Measurements from ENCODE around the gene SNRPD2. TPM values are rescaled to one million over a fixed set of nuclear protein-coding genes. Genes with fewer than 3 reads are reported as not detected.

Gene SNRPD2
- total RNA-seq, 1 donor from 2014 or later: 180 TPM

DNA sequence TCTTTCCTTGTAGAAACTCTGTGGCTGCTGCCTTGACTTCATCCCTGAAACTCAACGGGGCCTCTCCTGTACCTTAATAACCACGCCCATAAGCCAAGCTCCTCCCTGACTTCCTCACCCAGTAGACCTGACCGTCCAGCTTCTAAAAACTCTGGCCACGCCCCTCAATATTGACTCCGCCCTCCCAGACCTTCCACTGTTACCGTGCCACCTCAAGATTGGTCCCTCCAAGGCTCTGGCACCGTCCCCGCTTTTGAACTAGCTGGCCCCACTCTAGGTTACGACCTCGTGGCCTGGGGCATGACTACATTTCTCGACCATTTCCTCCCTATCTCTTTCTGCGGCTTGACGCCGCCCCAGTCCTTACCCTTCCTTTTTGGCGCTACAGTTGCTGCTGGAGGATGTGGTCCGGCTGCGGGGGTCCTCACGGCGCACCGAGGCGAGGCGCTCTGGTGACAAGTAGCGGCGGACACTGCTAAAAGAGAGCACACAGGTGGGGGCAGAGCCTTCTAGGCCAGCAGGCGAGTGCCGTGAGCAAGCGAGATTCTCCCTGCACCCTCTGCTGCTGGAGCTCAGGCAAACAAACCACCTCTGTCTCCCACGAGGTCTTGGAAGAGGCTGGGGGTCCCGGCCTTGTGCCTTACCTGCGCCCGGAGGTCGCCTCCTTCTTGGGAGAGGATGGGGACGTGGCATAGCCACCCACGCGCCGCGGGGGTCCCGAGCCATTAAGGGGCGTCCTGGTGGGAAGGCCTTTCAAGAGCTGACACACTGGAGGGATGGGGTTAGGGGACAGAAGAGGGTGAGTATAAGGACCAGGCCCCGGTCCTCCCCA lies 50.3 kb downstream of the SNRPD2 start:
- H3K36me3 ChIP-seq: no peaks in the 10 kb centered on the region
- no peaks in the 10 kb centered on the region for H3K9me3 ChIP-seq
- H3K4me1 ChIP-seq: peaks cover 68% of the 10 kb centered on the region
- peak overlapping the region; percentile 34 to 56 for H3K4me3 ChIP-seq
- no peak for DNase-seq (ENCODE audit: extremely low spot score in 2 of 2)
- TF ChIP-seq POLR2AphosphoS5 (IDR thresholded peaks at IDR 0.05; ENCODE audit: insufficient read depth in 1 of 2, low read depth in 1 of 2): peak; percentile 17 to 24
- TF ChIP-seq, protein P1, sequence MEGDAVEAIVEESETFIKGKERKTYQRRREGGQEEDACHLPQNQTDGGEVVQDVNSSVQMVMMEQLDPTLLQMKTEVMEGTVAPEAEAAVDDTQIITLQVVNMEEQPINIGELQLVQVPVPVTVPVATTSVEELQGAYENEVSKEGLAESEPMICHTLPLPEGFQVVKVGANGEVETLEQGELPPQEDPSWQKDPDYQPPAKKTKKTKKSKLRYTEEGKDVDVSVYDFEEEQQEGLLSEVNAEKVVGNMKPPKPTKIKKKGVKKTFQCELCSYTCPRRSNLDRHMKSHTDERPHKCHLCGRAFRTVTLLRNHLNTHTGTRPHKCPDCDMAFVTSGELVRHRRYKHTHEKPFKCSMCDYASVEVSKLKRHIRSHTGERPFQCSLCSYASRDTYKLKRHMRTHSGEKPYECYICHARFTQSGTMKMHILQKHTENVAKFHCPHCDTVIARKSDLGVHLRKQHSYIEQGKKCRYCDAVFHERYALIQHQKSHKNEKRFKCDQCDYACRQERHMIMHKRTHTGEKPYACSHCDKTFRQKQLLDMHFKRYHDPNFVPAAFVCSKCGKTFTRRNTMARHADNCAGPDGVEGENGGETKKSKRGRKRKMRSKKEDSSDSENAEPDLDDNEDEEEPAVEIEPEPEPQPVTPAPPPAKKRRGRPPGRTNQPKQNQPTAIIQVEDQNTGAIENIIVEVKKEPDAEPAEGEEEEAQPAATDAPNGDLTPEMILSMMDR (IDR thresholded peaks at IDR 0.05): no peak
- peak overlapping the region; percentile 77 for H3K27ac ChIP-seq
- intact Hi-C loops (cut with DNase I): loop anchor here (1.0 to 5.0 kb wide), 2 partner anchors 34 to 117 kb away; no protein-coding TSS in a partner anchor
- H3K27me3 ChIP-seq: no peaks in the 10 kb centered on the region

DNA sequence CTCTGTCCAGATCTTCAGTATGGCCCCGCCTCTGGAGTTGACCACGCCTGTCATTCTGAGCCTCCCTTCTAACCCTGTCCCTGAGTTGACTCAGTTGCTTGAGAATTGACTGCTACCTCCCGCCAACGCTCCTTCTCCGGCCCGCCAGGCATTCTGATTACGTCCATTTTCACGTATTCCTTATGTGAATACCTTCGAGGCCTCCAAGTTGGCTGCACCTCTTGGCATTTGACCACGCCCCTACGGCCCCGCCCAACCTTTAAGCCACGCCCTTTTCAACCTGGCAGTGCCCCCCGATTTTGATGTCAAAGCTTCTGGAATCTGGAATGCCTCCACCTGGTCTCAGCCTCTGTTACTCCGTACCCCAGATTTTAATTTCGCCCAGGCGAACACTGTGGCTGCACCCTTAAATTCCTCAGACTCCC lies 50.9 kb downstream of the SNRPD2 start:
- H3K36me3 ChIP-seq: no peaks in the 10 kb centered on the region
- DNase-seq (ENCODE audit: extremely low spot score in 2 of 2): no peak
- intact Hi-C loops (cut with DNase I): loop anchor here (5.0 kb wide), 1 partner anchor 34 kb away; no protein-coding TSS in a partner anchor
- peak overlapping the region; percentile 77 for H3K27ac ChIP-seq
- peak overlapping the region in 1 of 2 donors; percentile 56 for H3K4me3 ChIP-seq
- TF ChIP-seq POLR2A (IDR thresholded peaks at IDR 0.05): no peak
- TF ChIP-seq, protein P1 (IDR thresholded peaks at IDR 0.05): no peak
- H3K27me3 ChIP-seq: no peaks in the 10 kb centered on the region
- H3K9me3 ChIP-seq: no peaks in the 10 kb centered on the region
- peaks cover 62% of the 10 kb centered on the region for H3K4me1 ChIP-seq

DNA sequence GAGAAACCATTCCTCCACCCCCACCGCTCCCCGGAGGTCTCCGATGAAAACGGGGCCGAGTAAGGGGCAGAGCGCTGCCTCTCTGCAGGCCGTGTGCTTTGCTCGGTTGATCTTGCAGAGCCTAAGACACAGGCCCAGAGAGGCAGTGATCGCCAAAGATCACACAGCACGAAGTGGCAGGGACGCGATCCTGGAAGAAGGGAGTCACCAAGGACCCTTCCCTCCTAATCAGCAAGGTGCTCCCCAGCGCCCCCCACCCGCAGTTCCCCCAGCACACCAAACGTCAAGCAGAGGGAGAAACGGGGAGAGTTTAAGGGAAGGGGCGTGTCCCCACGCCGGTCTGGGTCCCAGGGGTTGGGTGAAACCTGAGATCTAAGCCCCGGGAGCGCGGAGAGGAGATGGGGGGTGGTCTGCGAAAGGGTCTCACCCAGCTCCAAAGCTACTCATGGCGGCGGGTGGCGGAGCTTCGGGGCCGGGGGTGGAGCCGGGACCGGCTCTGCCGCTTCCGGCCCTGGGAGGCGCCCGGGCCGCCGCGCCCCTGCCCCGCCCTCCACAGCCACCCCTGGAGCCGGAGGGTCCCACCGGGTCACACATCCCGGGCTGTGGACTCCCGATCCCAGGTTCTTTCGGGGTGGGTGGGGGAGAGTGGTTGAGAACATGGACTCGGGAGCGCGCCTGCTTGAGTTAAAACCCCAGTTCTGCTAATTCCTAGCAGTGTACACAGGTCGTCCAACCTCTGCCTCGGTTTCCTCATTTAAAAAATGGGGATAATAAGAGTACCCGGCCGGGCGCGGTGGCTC lies 52.6 kb downstream of the SNRPD2 start, which contains the start of gene EML2:
EML2 (minus strand) TSS at position 468 of the 800 bp plus-strand sequence; CDS start at position 447, 21 bp downstream.
- peak in 1 of 2 donors; percentile 48 for TF ChIP-seq POLR2AphosphoS5 (IDR thresholded peaks at IDR 0.05; ENCODE audit: insufficient read depth in 1 of 2, low read depth in 1 of 2)
- TF ChIP-seq POLR2A (IDR thresholded peaks at IDR 0.05): no peak
- Histone ChIP-seq H3K36me3 (no peaks in the 10 kb centered on the region), H3K27me3 (no peaks in the 10 kb centered on the region), H3K27ac (peak within 1 kb of the TSS; percentile 68), H3K4me3 (peak within 1 kb of the TSS; percentile 63 to 69), H3K9me3 (no peaks in the 10 kb centered on the region), H3K4me1 (peaks cover 52% of the 10 kb centered on the region)
- intact Hi-C loops (cut with DNase I): no loop called here
- DNase-seq (ENCODE audit: extremely low spot score in 2 of 2): no peak

DNA sequence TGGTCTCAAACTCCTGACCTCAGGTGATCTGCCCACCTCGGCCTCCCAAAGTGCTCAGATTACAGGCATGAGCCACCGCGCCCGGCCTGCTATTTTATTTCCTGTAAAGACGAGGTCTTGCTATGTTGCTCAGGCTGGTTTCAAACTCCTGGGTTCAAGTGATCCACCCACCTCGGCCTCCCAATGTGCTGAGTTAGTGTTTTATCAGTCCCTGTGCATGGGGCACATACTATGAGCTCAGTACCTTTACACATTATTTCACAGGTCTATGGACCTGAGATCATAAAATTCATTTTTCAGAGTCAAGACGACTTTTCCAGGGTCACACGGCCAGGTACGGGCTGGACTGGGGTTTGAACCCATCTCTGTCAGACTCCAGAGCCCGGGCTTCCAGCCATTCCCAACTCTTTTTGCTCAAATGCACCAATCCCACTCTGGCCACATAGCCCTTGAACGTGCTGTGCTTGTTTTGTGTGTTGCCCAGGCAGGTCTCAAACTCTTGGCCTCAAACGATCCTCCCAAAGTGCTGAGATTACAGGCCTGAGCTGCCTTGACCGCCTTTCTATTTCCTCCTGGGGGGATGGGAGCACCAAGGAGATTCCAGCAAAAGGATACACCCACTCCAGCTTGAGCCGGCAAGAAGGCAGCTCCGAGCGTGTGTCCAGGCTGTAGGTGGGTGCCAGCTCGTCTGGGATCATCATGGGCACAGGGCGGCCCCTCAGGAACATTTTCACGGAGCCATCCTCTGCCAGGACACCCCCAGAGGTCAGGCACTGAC lies 53.7 kb downstream of the SNRPD2 start:
- Histone ChIP-seq H3K9me3 (no peaks in the 10 kb centered on the region), H3K36me3 (no peaks in the 10 kb centered on the region), H3K4me3 (peak overlapping the region; percentile 63 to 69), H3K4me1 (peaks cover 46% of the 10 kb centered on the region), H3K27me3 (no peaks in the 10 kb centered on the region), H3K27ac (peak overlapping the region; percentile 68)
- intact Hi-C loops (cut with DNase I): no loop called here
- TF ChIP-seq POLR2A (IDR thresholded peaks at IDR 0.05) (no peak), POLR2AphosphoS5 (IDR thresholded peaks at IDR 0.05; ENCODE audit: insufficient read depth in 1 of 2, low read depth in 1 of 2) (no peak)
- TF ChIP-seq, protein P1 (IDR thresholded peaks at IDR 0.05): no peak
- no peak for DNase-seq (ENCODE audit: extremely low spot score in 2 of 2)

MicroRNAs within 50 kb of the gene (microRNA counts, 767-probe panel; counts per million panel counts)
- microRNA hsa-miR-330-3p (238 to 261 counts per million in 2 donors), microRNA hsa-miR-330-5p (238 to 261 counts per million in 2 donors), microRNA hsa-miR-642a-5p (238 to 261 counts per million in 2 donors), microRNA hsa-miR-642b-3p (238 to 261 counts per million in 2 donors)

Small RNA genes within 50 kb of the gene (microRNA-seq; reads per million reads assigned to microRNA genes)
- gene MIR330 (ENCODE audit: borderline number of aligned reads, borderline replicate concordance) (120 reads per million, percentile 57 among the genes with 10 or more reads in this experiment), gene MIR642A (ENCODE audit: borderline number of aligned reads, borderline replicate concordance) (not detected), gene MIR642B (ENCODE audit: borderline number of aligned reads, borderline replicate concordance) (not detected)

Small RNA genes within 50 kb of the gene (small RNA-seq; reads per million reads assigned to genes)
- gene MIR642A (not detected), gene RN7SL836P (0.26 reads per million)

Other genes with a start within 250 kb of the SNRPD2 start
- 20.6 TPM for gene FOSB, start 224.0 kb downstream of the SNRPD2 start, total RNA-seq
- 13.0 TPM for gene RTN2, start 194.9 kb downstream of the SNRPD2 start, total RNA-seq
- gene PPM1N, start 193.5 kb downstream of the SNRPD2 start, total RNA-seq: 3.9 TPM
- 103 TPM for gene VASP, start 184.5 kb downstream of the SNRPD2 start, total RNA-seq
- 6.6 TPM for gene OPA3, start 107.2 kb downstream of the SNRPD2 start, total RNA-seq
- 3.4 TPM for gene GPR4, start 89.7 kb downstream of the SNRPD2 start, total RNA-seq
- gene EML2, start 52.6 kb downstream of the SNRPD2 start, total RNA-seq: 74.9 TPM
- gene GIPR, start 23.7 kb downstream of the SNRPD2 start, total RNA-seq: 3.4 TPM
- gene QPCTL, start 713 bp upstream of the SNRPD2 start, total RNA-seq: 4.7 TPM
- 23.8 TPM for gene FBXO46, start 38.9 kb upstream of the SNRPD2 start, total RNA-seq
- not detected for gene MEIOSIN, start 41.5 kb upstream of the SNRPD2 start, total RNA-seq
- 20.6 TPM for gene SIX5, start 77.3 kb upstream of the SNRPD2 start, total RNA-seq
- 29.0 TPM for gene DMPK, start 90.5 kb upstream of the SNRPD2 start, total RNA-seq
- 31.2 TPM for gene DMWD, start 100.9 kb upstream of the SNRPD2 start, total RNA-seq
- gene RSPH6A, start 123.4 kb upstream of the SNRPD2 start, total RNA-seq: not detected
- 43.2 TPM for gene SYMPK, start 171.2 kb upstream of the SNRPD2 start, total RNA-seq
- gene FOXA3, start 172.4 kb upstream of the SNRPD2 start, total RNA-seq: not detected
- gene IRF2BP1, start 194.2 kb upstream of the SNRPD2 start, total RNA-seq: 32.2 TPM
- gene MYPOP, start 210.7 kb upstream of the SNRPD2 start, total RNA-seq: 13.8 TPM
- not detected for gene NANOS2, start 222.8 kb upstream of the SNRPD2 start, total RNA-seq

Measured in vagina (tissue), 2 donors.